Cardiac muscle cell (in vitro differentiated cells and primary cell): Measurements from ENCODE around the gene SUN5. TPM values are rescaled to one million over a fixed set of nuclear protein-coding genes. Genes with fewer than 3 reads are reported as not detected.

Experiments
- DNase-seq, 2 donors: peaks; one replicate each; pipeline versions ENCODE4 v3.0.0 to v3.0.0-alpha.2; 2010 to 2017; ENCODE audit warnings: low read depth in 1 of 2, low spot score in 1 of 2
- H3K27ac ChIP-seq: fragments of 200-600 bp; sonication (generic); 2 replicates; pipeline ENCODE4 v1.5.1; 2016
- H3K27me3 ChIP-seq: fragments of 200-600 bp; sonication (generic); 2 replicates; pipeline ENCODE4 v1.6.0; 2016; ENCODE audit warnings: control low read depth
- H3K36me3 ChIP-seq: fragments of 200-600 bp; sonication (generic); 2 replicates; pipeline ENCODE4 v1.5.1; 2016; ENCODE audit warnings: control low read depth
- H3K4me1 ChIP-seq: fragments of 200-600 bp; sonication (generic); 2 replicates; pipeline ENCODE4 v1.8.1; 2017; ENCODE audit warnings: low read depth, mild to moderate bottlenecking, mixed run types
- H3K4me3 ChIP-seq: fragments of 200-600 bp; sonication (generic); 2 replicates; pipeline ENCODE4 v1.5.1; 2016; ENCODE audit warnings: mild to moderate bottlenecking
- H3K9me3 ChIP-seq: fragments of 200-600 bp; sonication (generic); 2 replicates; pipeline ENCODE4 v1.5.1; 2017; ENCODE audit warnings: low read depth, mild to moderate bottlenecking, control low read depth
- CTCF ChIP-seq: IDR thresholded peaks from 2 replicates; pipeline ENCODE4 v1.5.1; 2012; ENCODE audit warnings: low read depth, mild to moderate bottlenecking, low read length
- polyA plus RNA-seq: library from polyadenylated mRNA; unstranded; fragments of >200 nt; fragmentation: Nextera tagmentation; extraction: Ambion mirVana; gene quantifications from 2 replicates; pipeline ENCODE4 v1.2.1, GENCODE V29; 2016
- total RNA-seq: library from RNA; depleted of rRNA; stranded (reverse); fragments of >200 nt; gene quantifications from 2 replicates; pipeline ENCODE4 v1.2.3, GENCODE V29; 2016

The SUN5 gene
- total and polyA plus RNA-seq, 2 experiments from 2014 or later = not detected

GRCh38 chr20:33009214-33010132 is 5.2 kb upstream of the SUN5 start:
- H3K36me3 ChIP-seq = no peaks in the 10 kb centered on the region
- no peaks in the 10 kb centered on the region for H3K4me1 ChIP-seq
- H3K27me3 ChIP-seq = peaks cover 3% of the 10 kb centered on the region
- H3K9me3 ChIP-seq = no peaks in the 10 kb centered on the region
- H3K4me3 ChIP-seq = no peak overlapping the region
- DNase-seq = no peak
- no peak for TF ChIP-seq CTCF
- no peak overlapping the region for H3K27ac ChIP-seq

- TF ChIP-seq CTCF = no peak
- no peaks in the 10 kb centered on the region for H3K9me3 ChIP-seq
- no peak for DNase-seq
- no peaks in the 10 kb centered on the region for H3K4me1 ChIP-seq
- no peaks in the 10 kb centered on the region for H3K36me3 ChIP-seq
- no peak overlapping the region for H3K27ac ChIP-seq
- H3K4me3 ChIP-seq = no peak overlapping the region
- no peaks in the 10 kb centered on the region for H3K27me3 ChIP-seq
These were observed 4.3 kb upstream of the SUN5 start for GRCh38 chr20:33008336-33009213.

- H3K4me1 ChIP-seq = no peaks in the 10 kb centered on the region
- no peak within 1 kb of the TSS for H3K27ac ChIP-seq
- H3K36me3 ChIP-seq = no peaks in the 10 kb centered on the region
- no peak within 1 kb of the TSS for H3K4me3 ChIP-seq
- TF ChIP-seq CTCF = no peak
- no peaks in the 10 kb centered on the region for H3K9me3 ChIP-seq
- DNase-seq = no peak
- no peaks in the 10 kb centered on the region for H3K27me3 ChIP-seq
These were observed 3.4 kb upstream of the SUN5 start, which contains the start of gene BPIFB2 for GRCh38 chr20:33007376-33008335. Gene BPIFB2, plus strand, starts transcription at chr20:33007704. Its CDS starts 871 bp downstream, at chr20:33008575.

- TF ChIP-seq CTCF = no peak
- H3K4me3 ChIP-seq = no peak overlapping the region
These were observed 2.6 kb upstream of the SUN5 start for GRCh38 chr20:33006776-33007375.

More at GRCh38 chr20:33006776-33007375, 2.6 kb upstream of the SUN5 start:
- Histone ChIP-seq H3K4me1 (no peaks in the 10 kb centered on the region), H3K27me3 (no peaks in the 10 kb centered on the region), H3K36me3 (no peaks in the 10 kb centered on the region), H3K9me3 (no peaks in the 10 kb centered on the region), H3K27ac (no peak overlapping the region)
- no peak for DNase-seq
